HG03558 (cell line): ENCODE results near the gene KRT74.
"Not testable (repeated sequence)": the region's sequence is repeated elsewhere in the genome, so short reads cannot be mapped to it uniquely, and the experiment has no call there.

Source experiments
- ATAC-seq: cut with Tn5 transposase; IDR thresholded peaks from one replicate; pipeline ENCODE4 v1.9.1; 2021; ENCODE audit warnings: moderate number of reproducible peaks; ENCODE audit not compliant: unreplicated experiment; ENCODE audit errors: extremely low read depth

KRT74 gene

DNA sequence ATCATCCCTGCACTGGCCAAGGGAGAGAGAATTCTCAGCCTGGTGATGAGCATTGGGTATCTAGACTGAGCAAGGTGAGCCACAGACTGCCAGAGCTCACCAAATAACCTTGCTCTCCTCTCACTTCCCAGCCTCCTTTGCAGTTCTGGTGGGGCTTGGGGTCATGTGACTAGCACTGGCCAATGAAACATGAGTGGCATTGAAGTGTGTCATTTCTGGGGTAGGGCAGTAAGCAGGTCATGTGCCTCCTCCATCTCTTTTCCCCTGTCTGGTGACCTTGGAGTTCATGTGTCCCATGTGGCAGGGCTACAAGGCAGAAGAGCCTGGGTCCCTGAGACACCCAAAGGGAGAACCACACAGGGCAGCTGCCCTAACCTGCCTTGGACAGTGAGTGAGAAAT is 31.2 kb upstream of the KRT74 start:
- no peak for ATAC-seq

DNA sequence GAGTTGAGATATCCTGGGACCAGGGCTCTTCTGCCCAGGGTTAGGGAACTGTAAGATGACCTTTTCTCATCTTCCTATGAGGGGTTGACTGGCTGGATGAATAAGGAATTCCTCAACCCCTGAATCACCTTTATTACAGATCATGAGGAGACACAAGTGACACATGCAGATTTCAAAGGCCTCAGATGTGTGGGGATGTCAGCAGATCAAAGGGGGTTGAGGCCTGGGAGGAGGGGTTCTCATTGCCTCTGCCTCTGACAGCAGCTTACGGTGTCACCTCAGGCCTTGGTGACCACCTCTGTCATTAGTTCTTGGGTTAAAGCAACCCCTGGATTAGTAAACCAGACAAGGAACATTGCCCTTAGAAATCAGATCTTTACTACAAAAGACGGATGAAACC is 29.7 kb upstream of the KRT74 start:
- ATAC-seq = no peak

DNA sequence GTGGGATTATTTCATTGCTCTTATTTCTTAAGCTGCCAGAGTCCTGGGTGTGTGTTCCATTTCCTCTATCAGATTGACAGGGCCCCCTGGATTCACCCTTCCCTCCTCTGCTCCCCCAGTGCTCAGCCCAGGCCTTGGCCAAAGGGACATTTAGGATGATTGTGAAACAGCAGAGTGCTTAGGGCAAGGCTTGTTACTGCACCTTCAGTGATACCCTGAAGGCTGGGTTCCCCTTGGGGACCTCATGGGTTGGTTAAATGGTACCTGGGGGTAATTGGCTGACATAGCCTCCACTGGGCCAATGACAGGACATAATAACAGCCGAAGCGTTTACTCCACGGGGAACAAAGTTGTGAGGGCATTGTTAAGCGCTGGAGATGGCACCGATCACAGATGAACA is 28.9 kb upstream of the KRT74 start:
- no peak for ATAC-seq

DNA sequence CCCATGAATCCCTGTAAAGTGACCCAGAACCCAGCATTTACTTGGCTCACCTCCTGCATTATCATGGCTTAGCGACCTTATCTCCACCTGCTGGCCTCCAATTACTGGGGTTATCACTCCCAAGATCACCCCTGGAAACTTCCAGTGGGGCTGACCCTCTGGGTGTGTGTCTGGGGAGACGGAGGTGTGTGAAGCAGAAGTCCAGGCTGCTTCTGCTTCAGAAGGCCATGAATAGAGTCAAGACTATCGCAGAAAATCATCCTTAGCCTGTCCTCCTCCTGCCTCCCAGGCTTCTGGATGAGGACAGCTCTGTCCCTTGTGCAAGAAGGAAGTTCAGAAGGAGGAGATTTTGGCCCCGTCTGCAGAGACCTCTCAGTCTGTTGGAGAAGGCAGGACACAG is 28.0 kb upstream of the KRT74 start:
- ATAC-seq = no peak

DNA sequence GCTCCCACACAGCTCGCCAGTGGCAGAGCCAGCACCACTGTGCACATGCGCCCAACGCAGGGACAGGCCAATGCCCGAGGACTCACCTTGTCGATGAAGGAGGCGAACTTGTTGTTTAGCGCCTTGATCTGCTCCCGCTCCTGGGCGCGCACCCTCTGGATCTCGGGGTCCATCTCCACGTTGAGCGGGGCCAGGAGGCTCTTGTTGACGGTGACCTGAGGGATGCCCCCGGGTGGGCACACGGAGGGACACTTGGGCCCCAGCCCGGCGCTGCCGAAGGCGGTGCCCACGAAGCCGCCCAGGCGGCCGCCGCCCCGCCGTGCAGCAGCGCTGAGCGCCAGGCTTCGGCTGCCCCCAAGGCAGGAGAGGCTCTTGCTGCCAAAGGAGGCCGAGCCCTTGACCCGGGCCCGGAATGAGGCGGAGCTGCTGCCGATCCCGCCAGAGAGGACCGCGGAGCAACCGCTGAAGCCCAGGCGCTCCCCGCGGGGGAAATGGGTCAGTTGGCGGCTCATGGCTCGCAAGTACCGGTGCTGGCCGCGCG is 27.4 kb upstream of the KRT74 start, which contains the start of gene KRT72:
Gene KRT72, minus strand, starts transcription at position 523 of the 541 bp plus-strand sequence. Its CDS starts 11 bp downstream, at position 512.
- no peak for ATAC-seq

DNA sequence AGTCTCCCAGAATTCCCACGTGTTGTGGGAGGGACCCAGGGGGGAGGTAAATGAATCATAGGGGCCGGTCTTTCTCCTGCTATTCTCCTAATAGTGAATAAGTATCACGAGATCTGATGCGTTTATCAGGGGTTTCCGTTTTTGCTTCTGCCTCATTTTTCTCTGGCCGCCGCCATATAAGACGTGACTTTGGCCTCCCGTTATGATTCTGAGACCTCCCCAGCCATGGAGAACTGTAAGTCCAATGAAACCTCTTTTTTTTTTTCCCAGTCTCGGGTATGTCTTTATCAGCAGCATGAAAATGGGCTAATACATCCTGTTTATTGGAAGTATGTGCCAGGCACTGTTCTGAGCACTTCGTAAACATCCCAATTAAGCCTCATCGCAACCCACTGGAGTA is 26.8 kb upstream of the KRT74 start:
- ATAC-seq = no peak

DNA sequence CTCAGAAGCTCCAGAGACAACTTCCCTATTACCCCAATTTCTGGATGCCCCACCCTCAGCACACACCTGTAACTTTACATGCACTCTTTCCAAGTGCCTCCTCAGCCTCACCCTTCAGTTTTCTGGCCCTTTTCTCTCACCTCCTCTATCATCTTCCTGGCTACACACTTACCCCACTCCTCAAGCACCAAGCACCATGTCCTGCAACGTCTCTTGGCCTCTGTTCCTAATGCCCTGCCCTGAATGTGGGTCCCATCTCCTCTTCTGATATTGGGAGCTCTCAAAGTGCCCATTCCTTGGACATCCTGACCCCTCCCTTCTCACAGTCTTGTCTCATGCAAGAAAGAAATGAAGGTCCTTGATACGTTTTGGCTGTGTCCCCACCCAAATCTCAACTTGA is 26.4 kb upstream of the KRT74 start:
- no peak for ATAC-seq

DNA sequence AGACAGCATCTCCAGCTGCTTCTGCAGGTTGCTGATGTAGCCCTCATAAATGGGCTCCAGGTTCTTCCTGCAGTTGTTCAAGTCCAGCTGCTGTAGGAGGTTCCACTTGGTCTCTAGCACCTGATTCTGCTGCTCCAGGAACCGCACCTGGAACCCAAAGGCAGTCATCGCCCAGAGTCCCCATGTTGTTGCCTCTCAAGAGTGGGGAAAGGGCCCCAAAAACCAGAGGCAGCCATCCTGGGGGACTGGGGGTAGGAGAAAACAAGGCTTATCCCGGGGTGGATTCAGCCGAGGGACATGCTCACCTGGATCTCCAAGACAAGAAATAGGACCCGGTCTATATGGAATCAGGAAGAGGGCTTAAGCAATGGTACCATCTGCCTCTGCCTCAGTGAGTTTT is 25.3 kb upstream of the KRT74 start:
- ATAC-seq = no peak

DNA sequence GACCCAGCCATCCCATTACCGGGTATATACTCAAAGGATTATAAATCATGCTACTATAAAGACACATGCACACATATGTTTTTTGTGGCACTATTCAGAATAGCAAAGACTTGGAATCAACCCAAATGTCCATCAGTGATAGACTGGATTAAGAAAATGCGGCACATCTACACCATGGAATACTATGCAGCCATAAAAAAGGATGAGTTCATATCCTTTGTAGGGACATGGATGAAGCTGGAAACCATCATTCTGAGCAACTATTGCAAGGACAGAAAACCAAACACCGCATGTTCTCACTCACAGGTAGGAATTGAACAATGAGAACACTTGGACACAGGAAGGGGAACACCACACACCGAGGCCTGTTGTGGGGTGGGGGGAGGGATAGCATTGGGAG is 20.6 kb upstream of the KRT74 start:
- not testable (repeated sequence) for ATAC-seq

DNA sequence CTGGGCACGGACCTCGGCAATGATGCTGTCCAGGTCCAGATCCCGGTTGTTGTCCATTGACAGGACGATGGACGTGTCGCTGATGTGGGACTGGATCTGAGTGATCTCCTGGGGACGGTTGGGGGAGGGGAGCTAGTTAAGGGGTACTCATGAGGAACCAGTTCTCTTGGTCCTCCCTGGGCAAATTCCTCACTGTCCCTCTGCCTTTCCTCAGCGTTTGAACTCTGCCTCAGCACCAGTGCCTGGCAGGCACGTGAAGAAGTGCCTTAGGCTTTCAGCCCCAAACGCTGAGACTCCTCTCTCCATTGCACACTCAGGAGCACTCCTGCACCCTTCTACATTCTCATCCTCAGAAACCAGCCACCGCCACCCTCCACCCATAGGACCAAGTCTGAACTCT is 17.9 kb upstream of the KRT74 start:
- no peak for ATAC-seq

DNA sequence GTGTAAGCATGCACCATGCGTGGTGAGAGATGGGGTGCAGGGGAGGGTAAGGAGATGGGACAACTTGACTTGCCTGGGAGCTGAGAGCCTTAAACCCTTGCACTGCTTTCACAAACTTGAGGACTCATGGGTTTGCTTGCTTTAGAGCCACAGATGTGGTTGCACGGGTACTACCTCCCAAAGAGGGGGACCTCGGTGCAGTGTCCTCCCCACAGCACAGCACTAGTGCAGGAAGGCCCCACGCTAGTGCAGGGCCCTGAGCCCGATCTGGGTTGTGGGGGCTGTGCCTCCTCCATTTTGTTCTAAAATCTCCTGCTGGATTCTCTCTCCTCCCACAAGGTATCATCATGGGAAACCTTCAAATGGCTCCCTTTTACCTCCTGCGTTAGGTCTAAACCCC is 16.4 kb upstream of the KRT74 start:
- no peak for ATAC-seq

DNA sequence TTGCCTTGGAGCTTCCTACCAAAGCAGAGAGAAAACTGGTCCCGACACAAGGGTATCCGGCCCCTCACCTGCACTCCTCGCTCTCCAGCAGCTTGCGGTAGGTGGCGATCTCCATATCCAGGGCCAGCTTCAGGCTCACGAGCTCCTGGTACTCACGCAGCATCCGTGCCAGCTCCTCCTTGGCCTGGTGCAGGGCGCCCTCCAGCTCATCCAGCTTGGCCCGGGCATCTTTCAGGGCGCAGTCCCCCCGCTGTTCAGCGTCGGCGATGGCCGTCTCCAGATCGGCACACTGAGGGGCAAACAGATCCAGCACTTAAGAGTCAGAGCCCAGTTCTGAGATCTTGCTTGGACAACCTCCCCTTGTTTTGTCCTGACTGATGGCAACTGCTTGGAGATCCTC is 13.9 kb upstream of the KRT74 start:
- ATAC-seq = no peak

DNA sequence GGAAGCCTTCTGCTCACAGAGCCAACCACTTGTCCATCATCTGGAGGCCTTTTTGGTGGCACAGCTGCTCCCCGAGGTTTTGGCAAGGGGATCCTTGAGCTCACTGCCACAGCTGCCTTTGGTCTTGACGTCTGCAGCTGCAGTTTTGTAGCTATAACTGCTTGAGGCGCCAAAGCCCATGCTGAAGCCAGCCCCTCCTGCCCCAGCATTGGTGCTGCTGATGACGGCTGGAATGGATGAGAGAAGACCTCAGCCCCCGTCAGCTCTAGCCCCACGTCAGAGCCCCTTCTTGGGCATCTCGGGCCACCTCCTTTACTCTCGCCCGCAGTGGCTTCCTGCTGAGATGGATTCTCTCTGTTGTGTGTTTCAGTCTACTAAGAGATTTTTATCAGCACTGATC is 12.3 kb upstream of the KRT74 start:
- no peak for ATAC-seq

DNA sequence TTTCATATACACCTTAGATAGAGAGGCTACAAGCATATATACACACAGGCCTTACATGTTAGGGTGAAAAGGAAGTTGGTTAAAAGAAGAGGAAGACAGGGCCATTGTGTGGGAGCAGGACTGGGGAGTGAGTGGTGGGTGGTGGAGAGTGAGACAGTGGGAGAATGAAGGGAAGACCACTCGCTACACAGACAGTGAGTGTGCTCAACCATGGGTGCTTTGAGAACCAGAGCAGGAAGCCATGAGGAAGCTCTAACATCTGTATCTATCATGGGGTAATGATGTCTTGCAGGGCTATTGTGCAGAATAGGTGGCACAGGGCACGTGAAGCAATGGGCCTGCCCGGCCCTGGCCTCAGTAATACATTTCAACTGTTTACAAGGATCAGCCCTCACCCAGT is 11.4 kb upstream of the KRT74 start:
- ATAC-seq = no peak

DNA sequence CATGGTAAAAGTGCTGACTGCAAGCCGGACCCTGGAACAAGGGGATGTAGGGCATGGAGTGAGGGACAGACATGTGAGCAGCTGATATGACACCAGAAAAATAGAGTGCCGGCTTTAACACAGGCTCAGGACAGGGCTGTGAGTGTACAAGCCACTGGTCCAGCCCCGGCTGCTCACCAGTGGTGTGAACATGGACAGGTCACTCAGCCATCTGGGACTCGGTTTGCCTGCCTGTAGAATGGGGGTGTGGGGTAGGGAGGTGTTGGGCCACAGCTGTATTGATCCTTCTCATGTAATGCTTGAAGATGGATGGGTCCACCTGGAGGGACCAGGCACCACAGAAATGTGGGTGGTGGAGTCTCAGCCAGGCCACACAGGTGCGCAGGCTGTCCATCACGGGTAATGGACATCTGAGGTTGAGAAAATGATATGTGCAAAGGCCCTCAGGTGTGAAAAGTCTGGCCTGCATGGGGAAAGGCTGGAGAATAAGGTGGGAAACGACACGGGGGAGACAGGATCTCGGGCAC is 10.6 kb upstream of the KRT74 start:
- ATAC-seq = no peak

DNA sequence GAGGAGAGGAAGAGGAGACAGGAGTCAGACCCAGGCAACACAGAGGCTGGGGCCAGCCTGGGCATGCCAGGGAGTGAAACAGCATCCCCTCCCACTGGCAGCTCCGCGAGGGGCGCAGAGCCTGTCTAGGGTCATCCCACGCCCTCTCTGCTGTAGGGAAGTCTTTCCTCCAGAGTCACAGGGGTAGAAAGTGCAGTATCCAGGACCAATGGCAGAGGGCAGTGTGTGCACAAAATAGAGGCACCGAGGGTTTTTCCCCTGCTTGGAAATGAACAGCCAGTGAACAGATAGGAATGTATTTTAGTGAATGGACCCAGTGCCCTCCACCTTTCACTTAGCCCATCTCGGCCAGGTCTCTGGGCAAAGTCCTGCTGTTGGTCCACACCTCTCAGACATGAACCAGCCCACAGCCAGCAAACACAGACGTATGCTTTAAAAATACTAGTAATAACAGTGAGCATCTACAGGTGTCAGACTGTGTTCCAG is 9.4 kb upstream of the KRT74 start:
- ATAC-seq = no peak

DNA sequence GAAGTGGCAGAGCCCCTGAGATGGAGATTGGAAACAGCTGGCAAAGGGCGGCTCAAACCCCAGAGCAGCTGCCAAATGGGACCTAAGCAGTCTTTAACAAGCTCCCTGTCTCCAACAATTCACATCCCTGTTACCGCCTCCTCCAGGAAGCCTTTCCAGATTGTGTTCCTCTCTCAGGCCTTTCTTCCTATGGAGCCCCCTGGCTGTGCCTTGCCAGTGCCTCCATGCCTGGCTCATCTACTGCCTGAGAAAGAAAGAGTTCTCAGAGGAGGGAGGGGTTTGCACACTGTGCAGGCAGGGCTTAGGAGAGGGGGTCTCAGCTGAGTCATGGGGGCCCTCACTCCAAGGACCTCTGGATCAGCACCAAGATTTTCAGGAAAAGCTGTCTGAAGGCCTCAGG is 8.8 kb upstream of the KRT74 start:
- no peak for ATAC-seq

DNA sequence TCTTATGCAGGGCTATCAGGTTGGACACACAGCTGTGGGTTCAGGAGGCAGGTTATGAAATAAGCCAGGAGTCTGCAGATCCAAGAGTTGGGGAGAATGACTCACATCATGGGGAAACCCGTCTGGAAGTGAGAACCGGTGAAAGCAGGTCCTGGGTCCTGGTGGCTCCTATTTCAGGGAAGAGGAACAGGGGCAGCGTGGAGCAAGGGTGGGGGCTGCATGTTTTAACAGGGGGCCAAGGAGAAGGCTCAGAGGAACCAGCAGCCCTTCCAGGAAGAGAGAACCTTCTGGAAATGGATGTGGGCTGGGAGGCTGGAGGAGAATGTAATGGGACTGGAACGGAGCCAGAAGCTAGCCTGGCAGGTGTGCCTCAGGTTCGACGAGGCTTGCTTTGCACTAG is 7.8 kb upstream of the KRT74 start:
- no peak for ATAC-seq

DNA sequence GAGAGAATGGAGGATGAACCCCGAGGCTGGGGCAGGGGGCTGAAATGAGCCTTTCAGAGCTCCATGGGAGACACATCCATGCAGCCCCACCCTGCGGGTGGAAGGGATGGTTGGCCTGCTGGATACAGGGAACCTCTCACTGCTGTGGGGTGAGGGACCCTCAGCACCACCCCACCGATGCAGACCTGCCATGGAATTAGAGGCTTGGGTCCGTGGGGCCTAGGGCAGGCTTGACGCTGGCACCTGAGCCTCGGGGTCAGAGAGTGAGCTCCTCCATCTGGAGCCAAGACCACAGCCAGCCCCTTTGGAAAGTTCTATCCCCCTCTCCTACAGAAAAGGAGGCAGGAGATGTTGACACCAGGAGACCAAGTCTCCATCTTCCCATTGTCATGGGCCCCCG is 7.4 kb upstream of the KRT74 start:
- ATAC-seq = no peak

DNA sequence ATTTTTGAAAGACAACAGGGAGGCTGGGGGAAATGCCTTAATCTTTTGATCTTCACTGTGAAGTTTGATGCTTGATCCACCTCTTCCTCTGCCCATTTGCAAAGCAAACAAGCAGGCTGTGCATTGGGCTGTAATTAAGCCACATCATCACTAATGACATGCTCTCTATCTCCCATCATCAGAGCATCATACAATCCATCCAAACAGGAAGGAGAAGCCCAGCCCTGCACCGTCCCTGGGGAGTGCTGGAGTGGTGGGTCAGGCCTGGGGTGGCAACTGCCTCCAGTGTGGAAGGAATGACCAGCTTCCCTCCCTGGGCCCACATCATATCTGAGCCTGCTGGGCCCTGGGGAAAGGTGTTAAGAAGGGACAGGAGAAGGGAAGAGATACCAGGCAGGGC is 6.9 kb upstream of the KRT74 start:
- ATAC-seq = no peak

DNA sequence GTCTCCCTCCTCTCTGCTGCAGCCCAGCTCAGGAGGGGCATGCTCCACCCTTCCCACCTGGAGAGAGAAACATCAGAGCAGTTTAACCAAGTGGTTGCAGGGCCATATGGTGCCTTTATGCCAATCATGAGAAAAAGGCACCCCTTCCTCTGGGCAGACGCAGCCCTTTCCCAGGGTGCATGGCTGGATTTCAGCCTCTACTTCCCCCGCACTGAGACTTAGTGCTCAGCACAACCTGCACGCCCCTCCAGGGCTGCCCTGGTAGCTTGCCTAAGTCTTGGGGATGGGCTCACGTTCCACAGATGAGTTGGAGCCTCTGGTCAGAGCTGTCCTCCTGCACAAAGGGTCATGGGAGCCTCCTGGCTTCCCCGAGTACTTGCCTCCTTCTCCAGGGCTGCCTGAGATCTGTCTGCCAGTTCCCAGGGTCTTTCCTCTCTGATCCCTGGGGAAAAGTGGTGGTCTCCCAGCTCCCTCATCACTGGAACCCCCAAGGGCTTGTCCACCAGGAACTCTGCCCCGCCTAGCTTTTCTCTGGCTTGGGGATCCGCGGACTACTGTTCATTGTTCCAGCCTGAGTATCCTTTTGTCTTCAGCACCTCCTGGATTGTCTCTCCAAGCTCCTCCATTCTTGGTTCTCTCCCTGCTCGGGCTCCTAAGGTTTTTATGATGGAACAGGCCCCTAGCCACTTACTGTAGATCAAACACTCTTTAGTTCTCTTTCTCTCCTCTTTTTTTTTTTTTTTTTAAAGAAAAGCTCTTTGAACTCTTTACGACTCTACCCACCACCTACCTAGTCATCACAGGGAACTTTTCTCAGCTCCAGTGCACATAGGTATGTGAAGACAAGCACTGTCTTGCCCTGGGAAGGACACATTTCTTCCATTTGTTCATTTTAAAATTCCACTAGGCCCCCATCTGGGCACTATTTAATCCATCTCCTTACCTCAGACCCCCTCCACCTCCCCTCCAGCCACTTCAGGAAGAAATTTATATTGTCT is 6.1 kb upstream of the KRT74 start:
- no peak for ATAC-seq
